SK-N-SH (cell line): ENCODE measurements around the gene OR5V1. TPM values are rescaled to one million over a fixed set of nuclear protein-coding genes. Genes with fewer than 3 reads are reported as not detected.

ENCODE experiments used
- CTCF ChIA-PET: fragments of 300-600, 350-600 bp; formaldehyde crosslinking; extraction: SDS; loops from one replicate; lab custom pipeline; 2021; lab: Yijun Ruan, JAX
- POLR2A ChIA-PET: fragments of 350-600 bp; sonication (Branson Sonifier 250); formaldehyde crosslinking; extraction: SDS; loops from one replicate; lab custom pipeline; 2020; ENCODE audit warnings: antibody characterized with exemption, inconsistent platforms; lab: Yijun Ruan, JAX
- DNase-seq: peaks from one replicate; pipeline ENCODE4 v3.0.0; 2012
- H2AFZ ChIP-seq: fragments of 200-600 bp; sonication (generic); 2 replicates; pipeline ENCODE4 v1.8.1; 2016; ENCODE audit warnings: antibody characterized with exemption, mild to moderate bottlenecking, low read depth
- H3F3A ChIP-seq: fragments of 200-600 bp; sonication (generic); replicated peaks from 2 replicates; pipeline ENCODE3; 2016; ENCODE audit warnings: antibody characterized with exemption, mild to moderate bottlenecking; ENCODE audit not compliant: insufficient read depth
- H3K27ac ChIP-seq, 2 experiments: fragments of 200-500 bp in 1 of 2; fragments of 200-600 bp in 1 of 2; sonication (Bioruptor generic) in 1 of 2; sonication (generic), shearing (Covaris generic) in 1 of 2; 2 replicates each; pipeline versions ENCODE4 v1.5.1 to v1.6.1; 2014 to 2016; ENCODE audit warnings: low read depth in 2 of 2, inconsistent platforms in 1 of 2, low read length in 1 of 2, mild to moderate bottlenecking in 1 of 2, mixed read lengths in 1 of 2
- H3K27me3 ChIP-seq: fragments of 200-600 bp; sonication (generic), shearing (Covaris generic); 2 replicates; pipeline ENCODE4 v1.6.1; 2016; ENCODE audit warnings: mixed run types; ENCODE audit not compliant: insufficient read depth
- H3K36me3 ChIP-seq, 2 experiments: fragments of 200-500 bp in 1 of 2; fragments of 200-600 bp in 1 of 2; sonication (Bioruptor generic) in 1 of 2; sonication (generic) in 1 of 2; replicated peaks in 1 of 2; 2 replicates each; pipeline versions ENCODE3 to v1.5.1; 2014 to 2016; ENCODE audit warnings: low read length in 1 of 2, mild to moderate bottlenecking in 1 of 2; ENCODE audit not compliant: insufficient read depth in 2 of 2, control insufficient read depth in 1 of 2
- H3K4me1 ChIP-seq, 2 experiments: fragments of 200-500 bp in 1 of 2; fragments of 200-600 bp in 1 of 2; sonication (Bioruptor generic) in 1 of 2; sonication (generic), shearing (Covaris generic) in 1 of 2; 2 replicates each; pipeline versions ENCODE4 v1.5.1 to v1.6.1; 2014 to 2016; ENCODE audit warnings: low read depth in 1 of 2, low read length in 1 of 2, mixed run types in 1 of 2; ENCODE audit not compliant: insufficient read depth in 2 of 2, control insufficient read depth in 1 of 2
- H3K4me2 ChIP-seq: fragments of 200-600 bp; sonication (generic), shearing (Covaris generic); 2 replicates; pipeline ENCODE4 v1.6.1; 2017; ENCODE audit warnings: mixed run types
- H3K4me3 ChIP-seq, 2 experiments: fragments of 200-500 bp in 1 of 2; fragments of 200-600 bp in 1 of 2; sonication (Bioruptor generic) in 1 of 2; sonication (generic), shearing (Covaris generic) in 1 of 2; 2 replicates each; pipeline versions ENCODE4 v1.5.1 to v1.8.1; 2014 to 2016; ENCODE audit warnings: low read depth in 2 of 2, inconsistent platforms in 1 of 2, low read length in 1 of 2, mild to moderate bottlenecking in 1 of 2, mixed read lengths in 1 of 2, moderate library complexity in 1 of 2
- H3K79me2 ChIP-seq: fragments of 200-600 bp; sonication (generic); 2 replicates; pipeline ENCODE4 v1.8.1; 2017; ENCODE audit warnings: mild to moderate bottlenecking; ENCODE audit not compliant: insufficient read depth
- H3K9ac ChIP-seq: fragments of 200-600 bp; sonication (generic); 2 replicates; pipeline ENCODE4 v1.6.1; 2017; ENCODE audit warnings: mixed run types
- H3K9me2 ChIP-seq: fragments of 200-600 bp; sonication (generic); 2 replicates; pipeline ENCODE4 v1.6.1; 2017; ENCODE audit warnings: mixed run types
- H3K9me3 ChIP-seq: fragments of 200-600 bp; sonication (generic); 2 replicates; pipeline ENCODE4 v1.6.1; 2017; ENCODE audit warnings: mixed run types, mild to moderate bottlenecking, moderate library complexity
- H4K20me1 ChIP-seq: fragments of 200-600 bp; sonication (generic); 2 replicates; pipeline ENCODE4 v1.6.1; 2017; ENCODE audit warnings: mild to moderate bottlenecking, mixed run types; ENCODE audit not compliant: insufficient read depth
- CHD2 ChIP-seq: fragments of 150-350 bp; IDR thresholded peaks from 2 replicates; pipeline ENCODE4 v1.6.1; 2018; ENCODE audit warnings: low read length; ENCODE audit not compliant: partially characterized antibody
- EZH2phosphoT487 ChIP-seq: fragments of 200-600 bp; sonication (generic); IDR thresholded peaks from 2 replicates; pipeline ENCODE4 v1.6.1; 2017; ENCODE audit warnings: low read depth, mixed run types, mild to moderate bottlenecking, antibody characterized with exemption, moderate library complexity, borderline replicate concordance
- FOSL2 ChIP-seq: IDR thresholded peaks from 2 replicates; pipeline ENCODE4 v1.4.0; 2012; ENCODE audit warnings: low read depth, mild to moderate bottlenecking, moderate library complexity, borderline replicate concordance
- FOXM1 ChIP-seq: IDR thresholded peaks from 2 replicates; pipeline ENCODE4 v1.4.0; 2012; ENCODE audit warnings: low read depth, mild to moderate bottlenecking
- GABPA ChIP-seq: IDR thresholded peaks from 2 replicates; pipeline ENCODE4 v1.4.0; 2012; ENCODE audit warnings: low read depth, mild to moderate bottlenecking
- GATA2 ChIP-seq: sonication (generic); formaldehyde crosslinking; IDR thresholded peaks from 2 replicates; pipeline ENCODE4 v1.5.0; 2020; ENCODE audit warnings: mild to moderate bottlenecking, missing genetic modification reagents
- JUND ChIP-seq: IDR thresholded peaks from 2 replicates; pipeline ENCODE4 v1.4.0; 2012
- NRF1 ChIP-seq: IDR thresholded peaks from 2 replicates; pipeline ENCODE4 v1.6.1; 2012; ENCODE audit warnings: low read depth, mild to moderate bottlenecking, low read length
- RCOR1 ChIP-seq: fragments of 150-350 bp; IDR thresholded peaks from 2 replicates; pipeline ENCODE4 v1.6.1; 2017; ENCODE audit warnings: antibody characterized with exemption, low read length
- RXRA ChIP-seq: IDR thresholded peaks from 2 replicates; pipeline ENCODE4 v1.4.0; 2012; ENCODE audit warnings: low read depth, mild to moderate bottlenecking, borderline replicate concordance
- SMC3 ChIP-seq: IDR thresholded peaks from 2 replicates; pipeline ENCODE4 v1.6.1; 2012; ENCODE audit warnings: low read depth, low read length, improper control_type of control experiment
- TAF1 ChIP-seq: IDR thresholded peaks from 2 replicates; pipeline ENCODE4 v1.6.1; 2012; ENCODE audit warnings: low read depth, mild to moderate bottlenecking, low read length, moderate library complexity, borderline replicate concordance
- TEAD4 ChIP-seq: IDR thresholded peaks from 2 replicates; pipeline ENCODE4 v1.4.0; 2012; ENCODE audit warnings: mild to moderate bottlenecking, borderline replicate concordance; ENCODE audit not compliant: insufficient read depth
- YY1 ChIP-seq: IDR thresholded peaks from 2 replicates; pipeline ENCODE4 v1.4.0; 2012; ENCODE audit warnings: low read depth, mild to moderate bottlenecking
- WGBS: methylation state at CpG from one replicate; pipeline ENCODE4 v1.1.6; 2017; ENCODE audit warnings: low lambda C conversion rate; 5-methylcytosine and 5-hydroxymethylcytosine counted together
- polyA plus RNA-seq, 3 experiments: library from polyadenylated mRNA; depleted of rRNA; stranded (reverse); fragments of >200 nt; gene quantifications; 2 replicates each; pipeline ENCODE4 v1.2.3, GENCODE V29; 2012
- TF ChIP-seq, protein P1 (sequence below): IDR thresholded peaks from 2 replicates; pipeline ENCODE4 v1.6.1; 2012; ENCODE audit warnings: mild to moderate bottlenecking, low read depth, low read length, moderate library complexity
- TF ChIP-seq, protein P2 (sequence below): fragments of 200-600 bp; sonication (generic); IDR thresholded peaks from 2 replicates; pipeline ENCODE4 v1.6.1; 2017; ENCODE audit warnings: antibody characterized with exemption, mild to moderate bottlenecking, moderate library complexity
- TF ChIP-seq, protein P3 (sequence below): fragments of 150-350 bp; IDR thresholded peaks from 2 replicates; pipeline ENCODE4 v1.6.1; 2016; ENCODE audit warnings: mild to moderate bottlenecking, low read depth, low read length
- TF ChIP-seq, protein P4 (sequence below): IDR thresholded peaks from 2 replicates; pipeline ENCODE4; 2012
- TF ChIP-seq, protein P5 (sequence below): IDR thresholded peaks from 2 replicates; pipeline ENCODE4 v1.4.0; 2012; ENCODE audit warnings: low read depth, borderline replicate concordance

The OR5V1 gene
- polyA plus RNA-seq, 1 of the 3 experiments (the other 2 are of a cell fraction) = not detected

DNA sequence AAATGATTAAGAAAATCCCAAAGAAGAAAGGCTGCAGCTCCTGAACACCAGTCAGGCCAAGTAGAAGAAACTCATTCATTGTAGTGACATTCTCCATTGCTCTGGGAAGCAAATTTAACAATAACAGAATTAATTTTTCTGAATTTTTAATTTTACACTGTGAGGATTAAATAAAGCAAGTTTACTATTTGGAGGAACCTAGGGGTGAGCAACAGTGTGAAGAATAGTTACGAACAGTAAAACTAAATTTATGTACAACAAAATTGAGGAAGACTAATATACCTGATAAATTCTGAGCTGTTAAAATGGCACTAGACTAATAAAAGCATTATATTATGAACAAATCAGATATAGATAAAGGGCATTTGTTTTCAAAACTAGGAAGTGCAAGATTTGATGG is 6.5 kb upstream of the OR5V1 start, which contains the start of gene OR12D3 (continued):
- TF ChIP-seq, protein P1, sequence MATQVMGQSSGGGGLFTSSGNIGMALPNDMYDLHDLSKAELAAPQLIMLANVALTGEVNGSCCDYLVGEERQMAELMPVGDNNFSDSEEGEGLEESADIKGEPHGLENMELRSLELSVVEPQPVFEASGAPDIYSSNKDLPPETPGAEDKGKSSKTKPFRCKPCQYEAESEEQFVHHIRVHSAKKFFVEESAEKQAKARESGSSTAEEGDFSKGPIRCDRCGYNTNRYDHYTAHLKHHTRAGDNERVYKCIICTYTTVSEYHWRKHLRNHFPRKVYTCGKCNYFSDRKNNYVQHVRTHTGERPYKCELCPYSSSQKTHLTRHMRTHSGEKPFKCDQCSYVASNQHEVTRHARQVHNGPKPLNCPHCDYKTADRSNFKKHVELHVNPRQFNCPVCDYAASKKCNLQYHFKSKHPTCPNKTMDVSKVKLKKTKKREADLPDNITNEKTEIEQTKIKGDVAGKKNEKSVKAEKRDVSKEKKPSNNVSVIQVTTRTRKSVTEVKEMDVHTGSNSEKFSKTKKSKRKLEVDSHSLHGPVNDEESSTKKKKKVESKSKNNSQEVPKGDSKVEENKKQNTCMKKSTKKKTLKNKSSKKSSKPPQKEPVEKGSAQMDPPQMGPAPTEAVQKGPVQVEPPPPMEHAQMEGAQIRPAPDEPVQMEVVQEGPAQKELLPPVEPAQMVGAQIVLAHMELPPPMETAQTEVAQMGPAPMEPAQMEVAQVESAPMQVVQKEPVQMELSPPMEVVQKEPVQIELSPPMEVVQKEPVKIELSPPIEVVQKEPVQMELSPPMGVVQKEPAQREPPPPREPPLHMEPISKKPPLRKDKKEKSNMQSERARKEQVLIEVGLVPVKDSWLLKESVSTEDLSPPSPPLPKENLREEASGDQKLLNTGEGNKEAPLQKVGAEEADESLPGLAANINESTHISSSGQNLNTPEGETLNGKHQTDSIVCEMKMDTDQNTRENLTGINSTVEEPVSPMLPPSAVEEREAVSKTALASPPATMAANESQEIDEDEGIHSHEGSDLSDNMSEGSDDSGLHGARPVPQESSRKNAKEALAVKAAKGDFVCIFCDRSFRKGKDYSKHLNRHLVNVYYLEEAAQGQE = no peak
- no peak for TF ChIP-seq RCOR1

DNA sequence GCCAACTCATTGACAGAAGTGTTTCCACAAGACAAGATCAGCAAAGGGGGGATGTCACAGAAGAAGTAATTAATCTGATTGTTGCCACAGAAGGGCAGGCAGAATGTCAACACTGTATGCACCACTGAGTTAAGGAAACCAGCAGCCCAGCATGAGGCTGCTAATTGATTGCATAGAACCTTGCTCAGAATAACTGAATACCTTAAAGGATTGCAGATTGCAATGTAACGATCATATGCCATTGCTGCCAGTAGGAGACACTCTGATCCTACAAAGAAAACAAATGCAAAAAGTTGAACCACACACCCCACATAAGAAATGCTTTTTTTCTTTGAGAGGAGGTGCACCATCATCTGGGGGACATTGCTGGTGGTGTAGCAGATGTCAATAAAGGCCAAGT is 13.1 kb downstream of the OR5V1 start:
- WGBS = 0% methylated on average over 1 of the region's 1 CpG
- Histone ChIP-seq H4K20me1 (no peaks in the 10 kb centered on the region), H3K4me3 (no peak overlapping the region), H2AFZ (no peak overlapping the region), H3K4me2 (no peak overlapping the region), H3K27me3 (no peaks in the 10 kb centered on the region; the same call in 1 of the 2 replicates), H3K36me3 (no peaks in the 10 kb centered on the region), H3K79me2 (no peaks in the 10 kb centered on the region), H3K4me1 (no peaks in the 10 kb centered on the region), H3K27ac (no peak overlapping the region), H3K9me3 (no peaks in the 10 kb centered on the region), H3K9me2 (no peaks in the 10 kb centered on the region), H3F3A (no peaks in the 10 kb centered on the region), H3K9ac (no peak overlapping the region)
- DNase-seq = no peak
- POLR2A ChIA-PET = no interaction called here
- TF ChIP-seq JUND = no peak
- TF ChIP-seq, protein P2, sequence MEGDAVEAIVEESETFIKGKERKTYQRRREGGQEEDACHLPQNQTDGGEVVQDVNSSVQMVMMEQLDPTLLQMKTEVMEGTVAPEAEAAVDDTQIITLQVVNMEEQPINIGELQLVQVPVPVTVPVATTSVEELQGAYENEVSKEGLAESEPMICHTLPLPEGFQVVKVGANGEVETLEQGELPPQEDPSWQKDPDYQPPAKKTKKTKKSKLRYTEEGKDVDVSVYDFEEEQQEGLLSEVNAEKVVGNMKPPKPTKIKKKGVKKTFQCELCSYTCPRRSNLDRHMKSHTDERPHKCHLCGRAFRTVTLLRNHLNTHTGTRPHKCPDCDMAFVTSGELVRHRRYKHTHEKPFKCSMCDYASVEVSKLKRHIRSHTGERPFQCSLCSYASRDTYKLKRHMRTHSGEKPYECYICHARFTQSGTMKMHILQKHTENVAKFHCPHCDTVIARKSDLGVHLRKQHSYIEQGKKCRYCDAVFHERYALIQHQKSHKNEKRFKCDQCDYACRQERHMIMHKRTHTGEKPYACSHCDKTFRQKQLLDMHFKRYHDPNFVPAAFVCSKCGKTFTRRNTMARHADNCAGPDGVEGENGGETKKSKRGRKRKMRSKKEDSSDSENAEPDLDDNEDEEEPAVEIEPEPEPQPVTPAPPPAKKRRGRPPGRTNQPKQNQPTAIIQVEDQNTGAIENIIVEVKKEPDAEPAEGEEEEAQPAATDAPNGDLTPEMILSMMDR = 0 out of 2 replicates have a peak, but pooled peaks have one; percentile 6
- CTCF ChIA-PET = no interaction called here

DNA sequence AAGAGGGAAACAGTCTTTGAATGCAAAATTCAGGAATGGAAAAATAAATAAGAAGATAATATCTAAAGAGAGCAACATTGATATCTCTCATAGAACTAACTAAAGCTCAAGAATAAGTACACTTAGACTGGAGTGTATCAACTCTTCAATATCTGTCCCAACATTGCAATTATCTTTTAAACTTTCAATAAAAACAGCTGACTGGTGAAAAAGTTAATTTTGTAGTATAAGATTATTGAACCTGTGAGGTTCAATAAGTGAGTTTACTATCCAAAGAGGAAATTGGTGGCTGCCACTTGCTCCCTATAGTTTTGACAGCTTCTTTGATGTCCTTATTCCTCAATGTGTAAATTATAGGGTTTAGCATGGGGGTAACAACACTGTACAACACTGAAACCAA is 13.7 kb downstream of the OR5V1 start:
- H3K4me3 ChIP-seq = no peak overlapping the region
- no peaks in the 10 kb centered on the region for H3K27me3 ChIP-seq
- H3K4me1 ChIP-seq = no peaks in the 10 kb centered on the region
- no peak overlapping the region for H3K4me2 ChIP-seq
- H3K27ac ChIP-seq = no peak overlapping the region
- CTCF ChIA-PET = no interaction called here
- H3F3A ChIP-seq = no peaks in the 10 kb centered on the region
- H3K9me3 ChIP-seq = no peaks in the 10 kb centered on the region
- no peak for DNase-seq
- no peaks in the 10 kb centered on the region for H3K9me2 ChIP-seq
- no peak overlapping the region for H3K9ac ChIP-seq
- POLR2A ChIA-PET = no interaction called here
- H4K20me1 ChIP-seq = no peaks in the 10 kb centered on the region
- no peaks in the 10 kb centered on the region for H3K79me2 ChIP-seq
- no peak overlapping the region for H2AFZ ChIP-seq
- no peaks in the 10 kb centered on the region for H3K36me3 ChIP-seq
- TF ChIP-seq RCOR1 (no peak), EZH2phosphoT487 (no peak), GABPA (no peak), TEAD4 (no peak), GATA2 (CRISPR knock-in tag) (no peak), YY1 (no peak), RXRA (no peak), FOSL2 (no peak), FOXM1 (no peak), JUND (no peak), TAF1 (no peak), SMC3 (no peak), CHD2 (no peak), NRF1 (no peak)
- TF ChIP-seq, protein P3, sequence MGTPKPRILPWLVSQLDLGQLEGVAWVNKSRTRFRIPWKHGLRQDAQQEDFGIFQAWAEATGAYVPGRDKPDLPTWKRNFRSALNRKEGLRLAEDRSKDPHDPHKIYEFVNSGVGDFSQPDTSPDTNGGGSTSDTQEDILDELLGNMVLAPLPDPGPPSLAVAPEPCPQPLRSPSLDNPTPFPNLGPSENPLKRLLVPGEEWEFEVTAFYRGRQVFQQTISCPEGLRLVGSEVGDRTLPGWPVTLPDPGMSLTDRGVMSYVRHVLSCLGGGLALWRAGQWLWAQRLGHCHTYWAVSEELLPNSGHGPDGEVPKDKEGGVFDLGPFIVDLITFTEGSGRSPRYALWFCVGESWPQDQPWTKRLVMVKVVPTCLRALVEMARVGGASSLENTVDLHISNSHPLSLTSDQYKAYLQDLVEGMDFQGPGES = no peak
- TF ChIP-seq, protein P4, sequence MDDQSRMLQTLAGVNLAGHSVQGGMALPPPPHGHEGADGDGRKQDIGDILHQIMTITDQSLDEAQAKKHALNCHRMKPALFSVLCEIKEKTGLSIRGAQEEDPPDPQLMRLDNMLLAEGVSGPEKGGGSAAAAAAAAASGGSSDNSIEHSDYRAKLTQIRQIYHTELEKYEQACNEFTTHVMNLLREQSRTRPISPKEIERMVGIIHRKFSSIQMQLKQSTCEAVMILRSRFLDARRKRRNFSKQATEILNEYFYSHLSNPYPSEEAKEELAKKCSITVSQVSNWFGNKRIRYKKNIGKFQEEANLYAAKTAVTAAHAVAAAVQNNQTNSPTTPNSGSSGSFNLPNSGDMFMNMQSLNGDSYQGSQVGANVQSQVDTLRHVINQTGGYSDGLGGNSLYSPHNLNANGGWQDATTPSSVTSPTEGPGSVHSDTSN = no peak
- TF ChIP-seq, protein P5, sequence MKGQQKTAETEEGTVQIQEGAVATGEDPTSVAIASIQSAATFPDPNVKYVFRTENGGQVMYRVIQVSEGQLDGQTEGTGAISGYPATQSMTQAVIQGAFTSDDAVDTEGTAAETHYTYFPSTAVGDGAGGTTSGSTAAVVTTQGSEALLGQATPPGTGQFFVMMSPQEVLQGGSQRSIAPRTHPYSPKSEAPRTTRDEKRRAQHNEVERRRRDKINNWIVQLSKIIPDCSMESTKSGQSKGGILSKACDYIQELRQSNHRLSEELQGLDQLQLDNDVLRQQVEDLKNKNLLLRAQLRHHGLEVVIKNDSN = no peak
